Loucy (cell line): ENCODE results near the gene SLC25A12.

Source experiments
- EZH2phosphoT487 ChIP-seq: fragments of 200-600 bp; IDR thresholded peaks from 2 replicates; pipeline ENCODE4 v1.6.1; 2018; ENCODE audit warnings: antibody characterized with exemption, mild to moderate bottlenecking, moderate library complexity, borderline replicate concordance
- TF ChIP-seq, protein P1 (sequence below): fragments of 200-600 bp; sonication (generic); conservative IDR thresholded peaks from 2 replicates; pipeline ENCODE4 v1.5.1; 2014; ENCODE audit warnings: mild to moderate bottlenecking, antibody characterized with exemption, low read length

DNA sequence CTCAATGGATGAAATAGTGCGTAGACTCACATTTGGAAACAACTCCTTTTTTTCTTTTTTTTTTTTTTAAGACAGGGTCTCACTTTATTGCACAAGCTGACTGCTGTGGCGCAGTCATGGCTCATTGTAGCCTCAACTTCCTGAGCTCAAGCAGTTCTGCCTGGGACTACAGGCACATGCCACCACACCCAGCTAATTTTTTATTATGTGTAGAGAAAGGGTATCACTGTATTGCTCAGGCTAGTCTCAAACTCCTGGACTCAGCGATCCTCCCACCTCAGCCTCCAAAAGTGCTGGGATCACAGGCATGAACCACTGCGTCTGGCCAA lies 45.7 kb upstream of the SLC25A12 start:
- TF ChIP-seq, protein P1, sequence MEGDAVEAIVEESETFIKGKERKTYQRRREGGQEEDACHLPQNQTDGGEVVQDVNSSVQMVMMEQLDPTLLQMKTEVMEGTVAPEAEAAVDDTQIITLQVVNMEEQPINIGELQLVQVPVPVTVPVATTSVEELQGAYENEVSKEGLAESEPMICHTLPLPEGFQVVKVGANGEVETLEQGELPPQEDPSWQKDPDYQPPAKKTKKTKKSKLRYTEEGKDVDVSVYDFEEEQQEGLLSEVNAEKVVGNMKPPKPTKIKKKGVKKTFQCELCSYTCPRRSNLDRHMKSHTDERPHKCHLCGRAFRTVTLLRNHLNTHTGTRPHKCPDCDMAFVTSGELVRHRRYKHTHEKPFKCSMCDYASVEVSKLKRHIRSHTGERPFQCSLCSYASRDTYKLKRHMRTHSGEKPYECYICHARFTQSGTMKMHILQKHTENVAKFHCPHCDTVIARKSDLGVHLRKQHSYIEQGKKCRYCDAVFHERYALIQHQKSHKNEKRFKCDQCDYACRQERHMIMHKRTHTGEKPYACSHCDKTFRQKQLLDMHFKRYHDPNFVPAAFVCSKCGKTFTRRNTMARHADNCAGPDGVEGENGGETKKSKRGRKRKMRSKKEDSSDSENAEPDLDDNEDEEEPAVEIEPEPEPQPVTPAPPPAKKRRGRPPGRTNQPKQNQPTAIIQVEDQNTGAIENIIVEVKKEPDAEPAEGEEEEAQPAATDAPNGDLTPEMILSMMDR: no peak
- TF ChIP-seq EZH2phosphoT487: no peak
